Keratinocyte (primary cell): ENCODE results near the gene CUL3. TPM values are rescaled to one million over a fixed set of nuclear protein-coding genes. Genes with fewer than 3 reads are reported as not detected.

Experiments
- DNase-seq: peaks from one replicate; pipeline ENCODE4 v3.0.0-alpha.2; 2011; ENCODE audit warnings: low read depth, missing footprints, low spot score
- FAIRE-seq: peaks from 2 replicates; lab custom pipeline; 2011; peaks lifted over from hg19 to GRCh38; lab: Jason Lieb, UNC
- H2AFZ ChIP-seq: 2 replicates; pipeline ENCODE4 v1.6.0; 2012; ENCODE audit warnings: low read length, control low read depth, inconsistent platforms; ENCODE audit not compliant: control insufficient read depth
- H3K27ac ChIP-seq: 2 replicates; pipeline ENCODE4 v1.5.1; 2011; ENCODE audit warnings: low read length; ENCODE audit not compliant: control insufficient read depth, insufficient read depth
- H3K27me3 ChIP-seq: 3 replicates; pipeline ENCODE4 v1.6.0; 2011; ENCODE audit warnings: low read length; ENCODE audit not compliant: control insufficient read depth, insufficient read depth; ENCODE audit errors: extremely low read depth
- H3K36me3 ChIP-seq, 2 experiments: 2 replicates in 1 of 2; 3 replicates in 1 of 2; pipeline ENCODE4 v1.5.1; 2011; ENCODE audit warnings: low read length in 2 of 2, mild to moderate bottlenecking in 1 of 2; ENCODE audit not compliant: control insufficient read depth in 2 of 2, insufficient read depth in 2 of 2; ENCODE audit errors: extremely low read depth in 1 of 2
- H3K4me1 ChIP-seq: 3 replicates; pipeline ENCODE4 v1.5.1; 2011; ENCODE audit warnings: low read length; ENCODE audit not compliant: control insufficient read depth, insufficient read depth; ENCODE audit errors: extremely low read depth
- H3K4me2 ChIP-seq: 3 replicates; pipeline ENCODE4 v1.6.0; 2011; ENCODE audit warnings: low read depth, low read length; ENCODE audit not compliant: control insufficient read depth, insufficient read depth; ENCODE audit errors: extremely low read depth
- H3K4me3 ChIP-seq, 3 experiments: fragments of 200-600 bp in 1 of 3; sonication (generic) in 1 of 3; 2 replicates in 2 of 3; 3 replicates in 1 of 3; pipeline ENCODE4 v1.5.1; 2011 to 2016; ENCODE audit warnings: low read length in 3 of 3, mild to moderate bottlenecking in 3 of 3, control low read depth in 2 of 3, inconsistent platforms in 1 of 3, low read depth in 1 of 3, mixed read lengths in 1 of 3, mixed run types in 1 of 3, moderate library complexity in 1 of 3; ENCODE audit not compliant: control insufficient read depth in 2 of 3, insufficient read depth in 2 of 3; ENCODE audit errors: extremely low read depth in 1 of 3
- H3K79me2 ChIP-seq: 2 replicates; pipeline ENCODE4 v1.6.0; 2012; ENCODE audit warnings: low read length; ENCODE audit not compliant: control insufficient read depth, insufficient read depth
- H3K9ac ChIP-seq: 3 replicates; pipeline ENCODE4 v1.6.0; 2011; ENCODE audit warnings: low read length; ENCODE audit not compliant: control insufficient read depth, insufficient read depth; ENCODE audit errors: extremely low read depth
- H3K9me1 ChIP-seq: 3 replicates; pipeline ENCODE4 v1.6.0; 2011; ENCODE audit warnings: low read length; ENCODE audit not compliant: control insufficient read depth, insufficient read depth; ENCODE audit errors: extremely low read depth
- H3K9me3 ChIP-seq: 2 replicates; pipeline ENCODE4 v1.5.1; 2012; ENCODE audit warnings: low read depth, low read length; ENCODE audit not compliant: control insufficient read depth
- H4K20me1 ChIP-seq: 3 replicates; pipeline ENCODE4 v1.6.0; 2011; ENCODE audit warnings: low read length; ENCODE audit not compliant: control insufficient read depth, insufficient read depth; ENCODE audit errors: extremely low read depth
- EZH2 ChIP-seq: IDR thresholded peaks from one replicate; pipeline ENCODE4 v1.6.1; 2012; ENCODE audit warnings: inconsistent platforms, mild to moderate bottlenecking, low read length, moderate library complexity
- dilution Hi-C: fragments of 300-500 bp; cut with MboI; formaldehyde crosslinking; loops from one replicate; pipeline ENCODE4 v1.7.0; 2020; ENCODE audit warnings: low sequenced_read_pairs; ENCODE audit not compliant: extremely low pct_ligation_motif_present
- polyA plus RNA-seq, 5 experiments: library from polyadenylated mRNA; depleted of rRNA in 3 of 5; stranded (reverse) in 3 of 5; stranded (forward) in 1 of 5; unstranded in 1 of 5; fragments of >200 nt; gene quantifications; 1 replicate in 1 of 5; 2 replicates in 3 of 5; 3 replicates in 1 of 5; pipeline versions ENCODE4 v1.2.1 to v1.2.3, GENCODE V29; 2011 to 2012; ENCODE audit warnings: missing spikeins in 2 of 5, low read depth in 1 of 5, low replicate concordance in 1 of 5
- TF ChIP-seq, protein P1 (sequence below), 3 experiments: IDR thresholded peaks in 1 of 3; conservative IDR thresholded peaks in 1 of 3; optimal IDR thresholded peaks in 1 of 3; 2 replicates in 2 of 3; 3 replicates in 1 of 3; pipeline versions ENCODE3 to v1.5.1; 2011; ENCODE audit warnings: low read length in 3 of 3, mild to moderate bottlenecking in 3 of 3, moderate library complexity in 2 of 3, control low read depth in 1 of 3, inconsistent platforms in 1 of 3; ENCODE audit not compliant: insufficient read depth in 2 of 3; ENCODE audit errors: extremely low read depth in 1 of 3

Gene CUL3
- polyA plus RNA-seq, 1 donor (not counting 4 experiments of a cell fraction or from before 2014, with no cell fraction given), result 71.7 TPM

DNA sequence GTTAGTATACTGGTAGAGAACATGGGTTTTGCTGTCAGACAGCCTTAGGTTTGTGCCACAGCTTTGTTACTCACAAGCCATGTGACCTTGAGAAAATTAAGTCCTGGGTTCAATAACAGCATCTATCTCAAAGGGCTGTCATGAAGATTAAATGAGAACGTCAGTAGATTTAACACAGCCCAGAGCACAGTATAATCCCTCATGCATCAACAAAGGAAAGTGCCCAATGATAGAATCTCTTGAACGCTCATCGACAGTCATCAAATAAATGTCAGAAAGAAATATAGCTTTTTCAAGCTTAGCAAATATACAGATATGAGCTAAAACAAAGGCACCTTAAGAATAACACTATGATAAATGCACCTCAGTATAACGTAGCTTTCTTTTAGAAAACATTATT, 22.3 kb downstream of the CUL3 start:
- Histone ChIP-seq H2AFZ (no peak overlapping the region), H3K9ac (no peak overlapping the region), H3K27ac (no peak overlapping the region), H3K79me2 (peaks cover 97% of the 10 kb centered on the region), H3K27me3 (no peaks in the 10 kb centered on the region), H3K36me3 (peaks cover 0 to 6% of the 10 kb centered on the region in 2 experiments), H3K4me2 (no peak overlapping the region), H3K9me3 (peaks cover 2% of the 10 kb centered on the region), H3K4me3 (no peak overlapping the region), H4K20me1 (no peaks in the 10 kb centered on the region), H3K9me1 (no peaks in the 10 kb centered on the region), H3K4me1 (no peaks in the 10 kb centered on the region)
- TF ChIP-seq EZH2, result no peak
- TF ChIP-seq, protein P1, sequence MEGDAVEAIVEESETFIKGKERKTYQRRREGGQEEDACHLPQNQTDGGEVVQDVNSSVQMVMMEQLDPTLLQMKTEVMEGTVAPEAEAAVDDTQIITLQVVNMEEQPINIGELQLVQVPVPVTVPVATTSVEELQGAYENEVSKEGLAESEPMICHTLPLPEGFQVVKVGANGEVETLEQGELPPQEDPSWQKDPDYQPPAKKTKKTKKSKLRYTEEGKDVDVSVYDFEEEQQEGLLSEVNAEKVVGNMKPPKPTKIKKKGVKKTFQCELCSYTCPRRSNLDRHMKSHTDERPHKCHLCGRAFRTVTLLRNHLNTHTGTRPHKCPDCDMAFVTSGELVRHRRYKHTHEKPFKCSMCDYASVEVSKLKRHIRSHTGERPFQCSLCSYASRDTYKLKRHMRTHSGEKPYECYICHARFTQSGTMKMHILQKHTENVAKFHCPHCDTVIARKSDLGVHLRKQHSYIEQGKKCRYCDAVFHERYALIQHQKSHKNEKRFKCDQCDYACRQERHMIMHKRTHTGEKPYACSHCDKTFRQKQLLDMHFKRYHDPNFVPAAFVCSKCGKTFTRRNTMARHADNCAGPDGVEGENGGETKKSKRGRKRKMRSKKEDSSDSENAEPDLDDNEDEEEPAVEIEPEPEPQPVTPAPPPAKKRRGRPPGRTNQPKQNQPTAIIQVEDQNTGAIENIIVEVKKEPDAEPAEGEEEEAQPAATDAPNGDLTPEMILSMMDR (optimal IDR thresholded peaks at IDR 0.05 in 1 of 3, IDR thresholded peaks at IDR 0.05 in 1 of 3, conservative IDR thresholded peaks at IDR 0.05 in 1 of 3; ENCODE audit: extremely low read depth in 1 of 3, insufficient read depth in 2 of 3, low read length in 3 of 3), result no peak
- DNase-seq (no peak), FAIRE-seq (no peak)
- dilution Hi-C loops, result no loop called here

DNA sequence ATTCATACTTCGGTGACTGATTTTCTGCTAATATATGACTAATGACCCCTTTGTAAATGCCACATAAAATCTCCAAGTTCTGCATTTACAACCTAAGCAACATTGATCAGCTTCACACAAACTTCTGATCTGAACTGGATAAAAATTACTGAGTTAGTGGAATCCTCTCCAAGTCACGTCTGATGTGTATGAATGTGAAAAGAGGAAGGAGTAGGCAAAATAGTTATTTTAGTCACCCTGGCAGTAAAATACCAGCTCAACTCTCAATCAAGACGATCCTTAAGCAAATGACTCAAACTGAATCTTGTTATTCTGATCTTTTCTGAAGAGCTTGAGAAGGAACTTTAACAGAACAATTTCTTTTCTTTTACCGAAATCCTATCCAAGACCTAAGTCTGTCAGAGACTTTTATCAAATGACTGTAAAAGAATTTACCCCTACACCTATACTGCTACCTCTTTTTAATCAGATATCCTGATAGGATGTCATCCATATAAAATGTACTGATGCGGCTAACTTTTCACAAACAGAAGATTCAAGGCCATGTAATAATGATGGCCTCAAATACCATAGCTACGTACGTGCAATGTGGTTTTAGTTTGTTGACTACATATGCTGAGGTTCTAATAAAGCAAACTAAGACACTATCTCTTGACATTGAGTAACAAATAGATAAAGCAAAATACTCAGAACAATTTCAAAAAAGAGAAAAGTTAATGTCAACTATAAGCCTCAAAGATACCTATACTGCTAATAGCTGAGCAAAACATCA, 23.7 kb downstream of the CUL3 start:
- Histone ChIP-seq H3K9me1 (no peaks in the 10 kb centered on the region), H3K27ac (no peak overlapping the region), H3K4me2 (no peak overlapping the region), H3K4me1 (no peaks in the 10 kb centered on the region), H3K27me3 (no peaks in the 10 kb centered on the region), H3K9ac (no peak overlapping the region), H3K36me3 (no peaks in the 10 kb centered on the region), H3K9me3 (no peaks in the 10 kb centered on the region), H3K79me2 (peaks cover 90% of the 10 kb centered on the region), H2AFZ (no peak overlapping the region), H3K4me3 (no peak overlapping the region), H4K20me1 (no peaks in the 10 kb centered on the region)
- no peak for TF ChIP-seq EZH2
- TF ChIP-seq, protein P1 (optimal IDR thresholded peaks at IDR 0.05 in 1 of 3, IDR thresholded peaks at IDR 0.05 in 1 of 3, conservative IDR thresholded peaks at IDR 0.05 in 1 of 3; ENCODE audit: extremely low read depth in 1 of 3, insufficient read depth in 2 of 3, low read length in 3 of 3), result no peak
- peak; percentile 23 for FAIRE-seq
- no peak for DNase-seq
- dilution Hi-C loops, result no loop called here
